GM12801 (cell line): ENCODE measurements around the gene TJP3.

ENCODE experiments used
- TF ChIP-seq, protein P1 (sequence below): IDR thresholded peaks from one replicate; pipeline ENCODE4 v1.5.1; 2011; ENCODE audit warnings: control low read depth; ENCODE audit not compliant: insufficient read length; ENCODE audit errors: extremely low read depth

The TJP3 gene

DNA sequence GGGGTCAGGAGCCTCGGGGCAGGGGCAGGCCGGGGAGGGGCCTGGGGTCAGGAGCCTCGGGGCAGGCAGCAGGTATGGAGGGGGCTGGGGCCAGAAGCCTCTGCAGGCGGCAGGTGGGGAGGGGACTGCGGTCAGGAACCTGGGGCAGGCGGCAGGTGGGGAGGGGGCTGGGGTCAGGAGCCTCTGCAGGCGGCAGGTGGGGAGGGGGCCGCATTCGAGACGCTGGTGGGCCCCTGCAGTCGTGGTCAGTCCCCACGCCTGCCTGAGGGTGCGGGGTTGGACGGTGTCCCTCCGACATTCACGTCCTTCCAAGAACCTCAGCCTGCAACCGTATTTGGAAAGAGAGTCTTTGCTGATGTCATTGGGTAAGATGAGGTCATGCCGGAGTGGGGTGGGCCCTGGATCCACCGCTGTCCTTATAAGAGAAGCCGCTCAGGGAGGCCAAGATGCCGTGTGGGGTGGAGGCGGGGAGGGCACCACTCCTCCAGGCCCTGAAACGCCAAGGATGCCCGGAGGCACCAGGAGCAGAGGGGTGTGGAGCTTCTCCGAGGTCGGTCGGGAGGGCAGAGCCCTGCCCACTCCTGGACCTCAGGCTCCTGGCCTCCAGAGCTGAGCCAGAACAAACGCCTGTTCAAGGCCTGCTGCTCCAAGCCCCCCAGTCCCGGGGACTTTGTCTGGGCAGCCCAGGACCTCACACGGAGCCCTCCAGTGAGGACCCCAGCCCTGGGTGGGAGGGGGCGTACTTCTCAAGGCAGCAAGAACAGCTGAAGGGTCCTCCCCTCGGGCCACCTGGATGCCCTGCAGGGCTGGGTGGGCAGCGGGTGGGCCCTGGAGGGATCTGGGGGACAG is 38.0 kb upstream of the TJP3 start:
- TF ChIP-seq, protein P1, sequence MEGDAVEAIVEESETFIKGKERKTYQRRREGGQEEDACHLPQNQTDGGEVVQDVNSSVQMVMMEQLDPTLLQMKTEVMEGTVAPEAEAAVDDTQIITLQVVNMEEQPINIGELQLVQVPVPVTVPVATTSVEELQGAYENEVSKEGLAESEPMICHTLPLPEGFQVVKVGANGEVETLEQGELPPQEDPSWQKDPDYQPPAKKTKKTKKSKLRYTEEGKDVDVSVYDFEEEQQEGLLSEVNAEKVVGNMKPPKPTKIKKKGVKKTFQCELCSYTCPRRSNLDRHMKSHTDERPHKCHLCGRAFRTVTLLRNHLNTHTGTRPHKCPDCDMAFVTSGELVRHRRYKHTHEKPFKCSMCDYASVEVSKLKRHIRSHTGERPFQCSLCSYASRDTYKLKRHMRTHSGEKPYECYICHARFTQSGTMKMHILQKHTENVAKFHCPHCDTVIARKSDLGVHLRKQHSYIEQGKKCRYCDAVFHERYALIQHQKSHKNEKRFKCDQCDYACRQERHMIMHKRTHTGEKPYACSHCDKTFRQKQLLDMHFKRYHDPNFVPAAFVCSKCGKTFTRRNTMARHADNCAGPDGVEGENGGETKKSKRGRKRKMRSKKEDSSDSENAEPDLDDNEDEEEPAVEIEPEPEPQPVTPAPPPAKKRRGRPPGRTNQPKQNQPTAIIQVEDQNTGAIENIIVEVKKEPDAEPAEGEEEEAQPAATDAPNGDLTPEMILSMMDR, result no peak

DNA sequence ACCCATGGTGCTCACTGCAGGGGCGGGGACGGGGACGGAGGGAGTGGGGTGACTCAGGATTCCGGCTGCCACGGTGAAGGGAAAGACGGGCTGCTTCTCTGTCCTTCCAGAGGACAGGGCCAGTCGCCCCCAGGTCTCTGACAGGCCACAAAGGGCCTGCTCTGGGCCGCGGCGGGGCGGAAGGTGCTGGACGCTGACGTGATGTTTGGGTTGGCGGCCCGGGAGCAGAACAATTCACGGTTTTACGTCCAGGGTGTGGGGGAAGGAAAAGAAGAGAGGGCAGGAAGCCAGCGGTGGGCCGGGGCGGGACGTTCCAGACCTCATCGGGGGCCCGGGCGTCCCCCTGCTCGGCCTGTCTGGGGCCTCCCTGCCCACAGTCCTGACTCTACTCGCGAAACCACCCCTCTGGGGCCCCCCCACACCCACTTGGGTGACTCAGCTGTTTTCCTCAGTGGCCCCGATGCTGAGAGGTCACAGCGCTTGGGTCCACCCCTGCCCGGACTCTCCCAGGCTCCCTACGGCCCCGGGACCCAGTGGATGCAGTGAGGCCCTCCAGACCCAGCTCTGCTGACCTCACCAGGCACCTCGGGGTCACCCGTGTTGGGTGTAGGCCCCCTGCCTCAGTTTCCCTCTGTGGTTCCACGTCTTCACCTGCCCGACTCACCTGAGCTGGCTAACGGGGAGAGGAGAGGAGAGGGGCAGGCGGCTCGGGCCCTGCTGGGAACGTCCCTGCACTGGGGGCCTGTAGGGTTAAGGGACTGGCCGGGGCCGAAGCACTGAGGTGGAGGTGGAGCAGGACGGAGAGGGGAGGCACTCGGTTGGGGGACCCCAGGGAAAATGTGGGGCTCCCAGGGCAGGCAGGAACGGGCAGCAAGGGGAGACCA is 37.1 kb upstream of the TJP3 start:
- TF ChIP-seq, protein P1, result no peak

DNA sequence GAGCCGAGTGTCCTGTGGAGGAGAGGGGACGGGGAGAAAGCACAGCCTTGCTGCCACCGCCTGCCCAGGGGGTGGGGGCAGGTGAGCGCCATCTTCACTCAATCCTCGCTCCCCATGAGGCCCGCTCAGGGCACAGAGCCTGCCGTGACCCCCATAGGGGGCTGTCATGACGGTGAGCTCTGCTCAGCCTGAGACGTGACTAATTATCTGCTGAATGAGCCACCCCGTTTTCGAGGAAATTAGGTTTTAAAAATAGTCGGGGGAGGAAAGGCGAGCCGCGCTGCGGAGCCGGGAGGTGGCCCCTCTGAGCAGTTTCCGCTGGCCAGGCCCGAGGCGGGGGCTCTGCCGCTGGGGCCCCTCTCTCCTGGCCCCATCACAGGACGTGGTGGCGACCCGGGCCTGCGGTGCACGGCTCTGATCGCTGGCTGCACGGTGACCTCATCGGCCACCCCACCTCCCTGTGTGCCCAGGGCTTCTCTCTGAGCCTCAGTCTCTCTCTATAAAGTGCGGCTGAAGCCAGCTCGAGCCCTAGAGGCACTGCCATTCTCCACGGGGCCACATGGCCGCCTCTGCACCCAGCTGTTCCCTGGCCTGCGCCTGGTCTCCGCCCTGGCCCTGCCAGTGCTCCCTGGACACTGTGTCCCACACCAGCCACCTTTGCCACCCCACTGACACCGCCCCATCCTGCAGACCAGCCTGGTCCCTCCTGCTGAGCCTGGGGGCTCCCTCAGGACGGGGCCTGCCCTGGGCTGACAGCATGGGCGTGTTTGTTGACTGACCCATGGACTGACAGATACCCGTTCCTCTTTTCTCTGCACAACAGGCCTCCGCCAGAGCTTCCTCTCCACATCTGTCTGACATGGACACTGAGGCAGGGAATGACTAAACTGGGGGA is 36.3 kb upstream of the TJP3 start:
- TF ChIP-seq, protein P1, result no peak

DNA sequence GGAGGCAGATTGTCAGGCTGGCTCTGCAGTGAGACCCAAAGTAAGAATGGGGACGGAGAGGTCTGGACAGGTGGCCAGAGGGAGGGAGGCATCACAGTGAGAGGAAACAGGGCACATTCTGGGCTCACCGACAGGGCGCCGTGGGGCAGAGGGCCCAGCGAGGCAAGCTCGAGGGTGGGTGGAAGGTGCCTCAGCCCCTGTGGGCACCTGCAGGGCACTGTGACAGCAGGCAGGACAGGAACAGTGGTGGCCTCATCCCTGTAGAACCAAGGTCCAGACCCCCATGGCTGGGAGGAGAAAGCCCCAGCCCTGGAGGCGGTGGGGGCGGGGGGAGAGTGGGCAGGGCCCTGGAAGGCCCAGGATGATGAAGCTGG is 35.6 kb upstream of the TJP3 start:
- TF ChIP-seq, protein P1, result no peak

DNA sequence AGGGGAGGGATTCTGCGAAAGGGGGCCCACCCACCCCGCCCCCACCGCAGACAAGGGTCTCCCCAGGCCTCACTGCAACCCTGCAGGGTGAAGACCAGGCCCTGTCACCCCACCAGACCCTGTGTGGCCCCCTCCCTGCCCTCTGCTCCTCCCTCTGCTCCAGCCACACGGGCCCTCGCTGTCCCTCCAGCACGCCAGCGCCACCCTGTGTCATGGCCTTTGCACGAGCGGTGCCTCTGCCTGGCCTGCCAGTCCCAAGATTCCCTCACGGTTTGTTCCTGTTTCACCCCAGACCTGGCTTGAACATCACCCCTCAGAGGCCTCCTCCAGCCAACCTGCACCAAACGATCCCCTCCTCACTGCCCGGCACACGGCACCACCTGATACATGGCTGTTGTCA is 35.2 kb upstream of the TJP3 start:
- TF ChIP-seq, protein P1, result no peak

DNA sequence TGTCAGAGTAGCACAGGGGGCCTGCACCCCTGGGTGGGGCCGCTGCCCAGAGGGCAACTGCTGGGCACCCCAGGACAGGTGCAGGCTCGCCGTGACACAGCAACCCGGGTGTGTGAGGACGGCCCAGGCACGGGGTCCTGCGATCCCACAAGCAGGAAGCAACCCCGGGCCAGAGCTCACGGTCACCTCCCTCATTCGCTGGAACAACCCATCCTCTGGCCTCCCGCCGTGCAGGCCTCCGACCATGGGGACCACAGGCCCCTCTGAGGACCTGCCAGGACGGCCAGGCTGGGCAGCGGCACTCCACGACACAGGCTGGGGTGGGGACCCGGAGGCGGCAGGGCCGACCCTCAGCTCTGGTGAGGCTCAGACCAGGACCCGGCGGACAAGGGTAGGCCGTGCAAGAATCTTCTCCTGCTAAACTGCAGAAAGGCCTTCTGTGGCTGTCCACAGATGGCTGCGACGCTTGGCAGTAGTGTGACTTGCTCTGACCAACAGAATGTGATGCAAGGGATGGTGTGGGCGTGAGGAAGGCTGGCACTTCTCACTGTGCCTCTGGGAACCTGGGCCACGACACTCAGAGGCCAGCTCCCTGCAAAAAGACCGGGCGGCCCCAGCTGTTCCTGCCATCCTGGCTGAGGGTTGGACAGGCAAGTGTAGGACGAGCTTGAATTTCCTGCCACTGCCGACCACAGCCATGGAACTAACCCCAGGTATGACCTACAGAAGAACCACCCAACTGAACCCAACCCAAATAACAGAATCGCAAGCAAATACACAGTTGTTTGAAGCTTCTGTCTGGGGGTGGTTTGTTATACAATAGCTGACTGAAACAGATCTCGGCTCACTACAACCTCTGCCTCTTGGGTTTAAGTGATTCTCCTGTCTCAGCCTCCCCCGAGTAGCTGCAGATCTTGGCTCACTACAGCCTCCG is 34.4 kb upstream of the TJP3 start:
- TF ChIP-seq, protein P1, result no peak
